HepG2 (cell line): ENCODE data around the gene LINGO1. TPM values are rescaled to one million over a fixed set of nuclear protein-coding genes. Genes with fewer than 3 reads are reported as not detected.

Experiments
- ATAC-seq: fragments of 200-7000 bp; cut with Tn5 transposase; 3 replicates; pipeline ENCODE4 v1.9.1; 2020; ENCODE audit warnings: mild to moderate bottlenecking, moderate library complexity
- BruUV-seq: library from RNA; stranded (reverse); fragments of 400-500 nt; replicated peaks from 2 replicates; lab custom pipeline; 2021; lab: Mats Ljungman, UMichigan
- CTCF ChIA-PET: fragments of 300-600 bp; formaldehyde crosslinking; extraction: SDS; loops from one replicate; lab custom pipeline; 2021; ENCODE audit warnings: low total read pairs, inconsistent platforms, low intra/inter-chr PET ratio; lab: Yijun Ruan, JAX
- POLR2A ChIA-PET: fragments of 350-600 bp; sonication (Branson Sonifier 250); formaldehyde crosslinking; loops from one replicate; lab custom pipeline; 2020; ENCODE audit warnings: antibody characterized with exemption, inconsistent platforms; lab: Yijun Ruan, JAX
- DNase-seq: peaks from one replicate; pipeline ENCODE4 v3.0.0-alpha.2; 2015; ENCODE audit warnings: low spot score
- FAIRE-seq: peaks from 3 replicates; lab custom pipeline; 2011; peaks lifted over from hg19 to GRCh38; lab: Jason Lieb, UNC
- H2AFZ ChIP-seq: one replicate; pipeline ENCODE4 v1.6.1; 2011; ENCODE audit warnings: low read length, inconsistent platforms
- H3K27ac ChIP-seq: fragments of 300-600 bp; 3 replicates; pipeline ENCODE4 v1.8.0; 2011; ENCODE audit warnings: mixed run types, mild to moderate bottlenecking, mixed read lengths, low read length, inconsistent platforms; ENCODE audit not compliant: insufficient read depth; ENCODE audit errors: extremely low read length
- H3K27me3 ChIP-seq, 2 experiments: fragments of 200-600 bp in 1 of 2; 2 replicates in 1 of 2; 3 replicates in 1 of 2; pipeline versions ENCODE4 v1.6.0 to v1.8.0; 2011; ENCODE audit warnings: low read length in 2 of 2, mild to moderate bottlenecking in 2 of 2, moderate library complexity in 2 of 2, inconsistent platforms in 1 of 2; ENCODE audit not compliant: insufficient read depth in 2 of 2, control insufficient read depth in 1 of 2
- H3K36me3 ChIP-seq, 2 experiments: fragments of 200-600 bp in 1 of 2; replicated peaks in 1 of 2; 2 replicates in 1 of 2; 3 replicates in 1 of 2; pipeline versions ENCODE4 v1.5.1 to v1.8.0; 2011; ENCODE audit warnings: low read length in 2 of 2, inconsistent platforms in 1 of 2; ENCODE audit not compliant: insufficient read depth in 2 of 2, control insufficient read depth in 1 of 2
- H3K4me1 ChIP-seq: 2 replicates; pipeline ENCODE4 v1.5.1; 2012; ENCODE audit warnings: low read length, inconsistent platforms; ENCODE audit not compliant: insufficient read depth
- H3K4me2 ChIP-seq: 2 replicates; pipeline ENCODE4 v1.6.0; 2011; ENCODE audit warnings: low read depth, low read length, inconsistent platforms
- H3K4me3 ChIP-seq, 3 experiments: fragments of 200-600 bp in 1 of 3; sonication (generic), shearing (Covaris generic) in 1 of 3; replicated peaks in 1 of 3; 2 replicates each; pipeline ENCODE4 v1.5.1; 2011 to 2016; ENCODE audit warnings: low read length in 3 of 3, inconsistent platforms in 2 of 3, low read depth in 2 of 3, mild to moderate bottlenecking in 2 of 3, control low read depth in 1 of 3, mixed read lengths in 1 of 3; ENCODE audit not compliant: insufficient read depth in 1 of 3
- H3K79me2 ChIP-seq: one replicate; pipeline ENCODE4 v1.6.1; 2011; ENCODE audit warnings: low read length, inconsistent platforms; ENCODE audit not compliant: insufficient read depth
- H3K9ac ChIP-seq: 2 replicates; pipeline ENCODE4 v1.6.0; 2011; ENCODE audit warnings: mild to moderate bottlenecking, low read depth, low read length, inconsistent platforms; ENCODE audit not compliant: insufficient read depth
- H3K9me3 ChIP-seq: 2 replicates; pipeline ENCODE4 v1.5.1; 2012; ENCODE audit warnings: mild to moderate bottlenecking, low read length
- H4K20me1 ChIP-seq: 2 replicates; pipeline ENCODE4 v1.6.0; 2011; ENCODE audit warnings: inconsistent platforms, mild to moderate bottlenecking, low read length, moderate library complexity; ENCODE audit not compliant: insufficient read depth
- MAFF ChIP-seq: IDR thresholded peaks from 2 replicates; pipeline ENCODE4 v1.6.1; 2011; ENCODE audit warnings: low read depth, low read length, improper control_type of control experiment
- MAFK ChIP-seq, 2 experiments: IDR thresholded peaks in 1 of 2; conservative IDR thresholded peaks in 1 of 2; 2 replicates each; pipeline ENCODE4 v1.6.1; 2011; ENCODE audit warnings: improper control_type of control experiment in 2 of 2, low read length in 2 of 2
- PAX8 ChIP-seq: sonication (generic); formaldehyde crosslinking; IDR thresholded peaks from 2 replicates; pipeline ENCODE4 v1.8.0; 2022; ENCODE audit warnings: mild to moderate bottlenecking, missing genetic modification reagents, borderline replicate concordance
- PAXIP1 ChIP-seq: sonication (generic); formaldehyde crosslinking; conservative IDR thresholded peaks from 2 replicates; pipeline ENCODE4 v1.4.0; 2020; ENCODE audit warnings: mild to moderate bottlenecking, missing genetic modification reagents, moderate library complexity
- ZBTB38 ChIP-seq: sonication (generic); formaldehyde crosslinking; IDR thresholded peaks from 2 replicates; pipeline ENCODE4 v1.5.1; 2020; ENCODE audit warnings: mild to moderate bottlenecking, missing genetic modification reagents
- WGBS: methylation state at CpG from one replicate; pipeline ENCODE4 v1.1.6; 2017; ENCODE audit warnings: low lambda C conversion rate; 5-methylcytosine and 5-hydroxymethylcytosine counted together
- in situ Hi-C: cut with HindIII; loops from 2 replicates; pipeline ENCODE4 v1.10.0; 2017; ENCODE audit warnings: low pct_unique_long_range_greater_than_20kb; ENCODE audit not compliant: extremely low pct_ligation_motif_present
- intact Hi-C: fragments of 100-400 bp; cut with micrococcal nuclease; formaldehyde crosslinking; loops from one replicate; pipeline ENCODE4 v1.10.0; 2022; ENCODE audit not compliant: unreplicated experiment
- polyA plus RNA-seq, 8 experiments: library from polyadenylated mRNA; depleted of rRNA in 3 of 8; stranded (reverse) in 7 of 8; unstranded in 1 of 8; fragments of >200 nt; fragmentation: Illumina TruSeq in 4 of 8; extraction: Trizol in 4 of 8; gene quantifications; 2 replicates each; pipeline versions ENCODE4 v1.2.1 to v1.2.3, GENCODE V29; 2011 to 2016; ENCODE audit warnings: low read depth in 4 of 8, missing spikeins in 1 of 8, mixed read lengths in 1 of 8; ENCODE audit not compliant: insufficient read depth in 1 of 8
- total RNA-seq, 5 experiments: library from RNA; depleted of rRNA; stranded (reverse); fragments of >200 nt; fragmentation: Illumina TruSeq; extraction: Trizol; gene quantifications; 2 replicates each; pipeline ENCODE4 v1.2.3, GENCODE V29; 2016; ENCODE audit warnings: low read depth in 1 of 5
- TF ChIP-seq, protein P1 (sequence below): sonication (generic); formaldehyde crosslinking; IDR thresholded peaks from 2 replicates; pipeline ENCODE4 v1.5.1; 2020; ENCODE audit warnings: mild to moderate bottlenecking, missing genetic modification reagents, moderate library complexity

Gene LINGO1
- total and polyA plus RNA-seq, 2 of the 13 experiments (the other 11 are each of a cell fraction or from before 2014, with no cell fraction given): 0.07 TPM; not detected in 1

- TF ChIP-seq PAXIP1 (CRISPR knock-in tag): no peak
- TF ChIP-seq ZBTB38: no peak
- no peak for TF ChIP-seq PAX8 (CRISPR knock-in tag)
Observed at GRCh38 chr15:77620297-77620696, 12.4 kb downstream of the LINGO1 start (continued).

DNA sequence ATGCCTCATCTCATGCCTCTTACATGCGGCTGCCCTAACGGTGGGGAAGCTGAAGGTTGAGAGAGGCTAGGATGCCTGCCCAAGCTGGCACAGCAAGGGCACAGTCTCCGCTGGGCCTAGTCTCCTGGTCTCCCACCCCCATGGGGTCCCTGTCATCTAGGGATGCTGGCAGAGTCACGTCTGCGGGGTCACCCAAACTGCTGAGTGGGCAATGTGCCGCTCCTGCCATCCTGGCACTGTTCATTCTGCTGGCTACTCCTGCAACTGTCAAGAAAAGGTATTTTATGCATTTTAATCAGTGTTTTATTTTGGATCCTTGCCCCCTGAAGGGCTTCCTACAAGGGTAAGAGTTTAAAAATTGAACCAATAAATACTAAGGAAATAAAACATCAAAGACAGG lies 12.8 kb downstream of the LINGO1 start:
- Histone ChIP-seq H3K4me3 (no peak overlapping the region), H3K4me1 (peaks cover 41% of the 10 kb centered on the region), H3K9ac (no peak overlapping the region), H2AFZ (no peak overlapping the region), H3K27me3 (peaks cover 0 to 5% of the 10 kb centered on the region in 2 experiments; a peak in 4 of 5 replicates), H3K79me2 (no peaks in the 10 kb centered on the region), H3K36me3 (no peaks in the 10 kb centered on the region), H3K4me2 (no peak overlapping the region), H3K27ac (no peak overlapping the region), H3K9me3 (no peaks in the 10 kb centered on the region), H4K20me1 (no peaks in the 10 kb centered on the region)
- DNase-seq (no peak), FAIRE-seq (no peak), ATAC-seq (no peak)
- ChIA-PET POLR2A (no interaction called here), CTCF (interaction anchor here (1.6 kb wide), 1 partner anchor 13 kb away, joined by 3 read pairs; the partner anchor contains the start of gene LINGO1)
- intact Hi-C loops: no loop called here
- in situ Hi-C loops: no loop called here
- BruUV-seq: no TSS peak
- WGBS: 33% methylated on average over 2 of the region's 6 CpGs
- TF ChIP-seq MAFK (conservative IDR thresholded peaks at IDR 0.05 in 1 of 2, IDR thresholded peaks at IDR 0.05 in 1 of 2; ENCODE audit: low read length in 2 of 2) (peak; percentile 23 to 56), MAFF (peak; percentile 11; the same call in 1 of the 2 replicates)
- TF ChIP-seq, protein P1, sequence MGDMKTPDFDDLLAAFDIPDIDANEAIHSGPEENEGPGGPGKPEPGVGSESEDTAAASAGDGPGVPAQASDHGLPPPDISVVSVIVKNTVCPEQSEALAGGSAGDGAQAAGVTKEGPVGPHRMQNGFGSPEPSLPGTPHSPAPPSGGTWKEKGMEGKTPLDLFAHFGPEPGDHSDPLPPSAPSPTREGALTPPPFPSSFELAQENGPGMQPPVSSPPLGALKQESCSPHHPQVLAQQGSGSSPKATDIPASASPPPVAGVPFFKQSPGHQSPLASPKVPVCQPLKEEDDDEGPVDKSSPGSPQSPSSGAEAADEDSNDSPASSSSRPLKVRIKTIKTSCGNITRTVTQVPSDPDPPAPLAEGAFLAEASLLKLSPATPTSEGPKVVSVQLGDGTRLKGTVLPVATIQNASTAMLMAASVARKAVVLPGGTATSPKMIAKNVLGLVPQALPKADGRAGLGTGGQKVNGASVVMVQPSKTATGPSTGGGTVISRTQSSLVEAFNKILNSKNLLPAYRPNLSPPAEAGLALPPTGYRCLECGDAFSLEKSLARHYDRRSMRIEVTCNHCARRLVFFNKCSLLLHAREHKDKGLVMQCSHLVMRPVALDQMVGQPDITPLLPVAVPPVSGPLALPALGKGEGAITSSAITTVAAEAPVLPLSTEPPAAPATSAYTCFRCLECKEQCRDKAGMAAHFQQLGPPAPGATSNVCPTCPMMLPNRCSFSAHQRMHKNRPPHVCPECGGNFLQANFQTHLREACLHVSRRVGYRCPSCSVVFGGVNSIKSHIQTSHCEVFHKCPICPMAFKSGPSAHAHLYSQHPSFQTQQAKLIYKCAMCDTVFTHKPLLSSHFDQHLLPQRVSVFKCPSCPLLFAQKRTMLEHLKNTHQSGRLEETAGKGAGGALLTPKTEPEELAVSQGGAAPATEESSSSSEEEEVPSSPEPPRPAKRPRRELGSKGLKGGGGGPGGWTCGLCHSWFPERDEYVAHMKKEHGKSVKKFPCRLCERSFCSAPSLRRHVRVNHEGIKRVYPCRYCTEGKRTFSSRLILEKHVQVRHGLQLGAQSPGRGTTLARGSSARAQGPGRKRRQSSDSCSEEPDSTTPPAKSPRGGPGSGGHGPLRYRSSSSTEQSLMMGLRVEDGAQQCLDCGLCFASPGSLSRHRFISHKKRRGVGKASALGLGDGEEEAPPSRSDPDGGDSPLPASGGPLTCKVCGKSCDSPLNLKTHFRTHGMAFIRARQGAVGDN: no peak
- TF ChIP-seq, all 625 proteins: peak for 2
